GM19463 (cell line): ENCODE results near the gene PCDH9.
"Not testable (repeated sequence)": the region's sequence is repeated elsewhere in the genome, so short reads cannot be mapped to it uniquely, and the experiment has no call there.

Experiments
- ATAC-seq: cut with Tn5 transposase; IDR thresholded peaks from one replicate; pipeline ENCODE4 v1.9.1; 2021; ENCODE audit warnings: mild to moderate bottlenecking, moderate library complexity; ENCODE audit not compliant: unreplicated experiment

The PCDH9 gene

GRCh38 chr13:66623129-66623820 is 606.9 kb downstream of the PCDH9 start:
- no peak for ATAC-seq

- not testable (repeated sequence) for ATAC-seq
Observed at GRCh38 chr13:66621906-66622447, 608.2 kb downstream of the PCDH9 start.

- ATAC-seq, result peak; percentile 81
Observed at GRCh38 chr13:66618702-66619101, 611.4 kb downstream of the PCDH9 start.

- no peak for ATAC-seq
Observed at GRCh38 chr13:66617786-66618185, 612.4 kb downstream of the PCDH9 start.

GRCh38 chr13:66612983-66613382 is 617.2 kb downstream of the PCDH9 start:
- ATAC-seq, result no peak

- no peak for ATAC-seq
Observed at GRCh38 chr13:66586489-66586888, 643.6 kb downstream of the PCDH9 start.

GRCh38 chr13:66585669-66586203 is 644.4 kb downstream of the PCDH9 start:
- ATAC-seq, result no peak

GRCh38 chr13:66581675-66582074 is 648.5 kb downstream of the PCDH9 start:
- ATAC-seq, result no peak

GRCh38 chr13:66578305-66578704 is 651.8 kb downstream of the PCDH9 start:
- ATAC-seq, result no peak

- ATAC-seq, result no peak
Observed at GRCh38 chr13:66577358-66577757, 652.8 kb downstream of the PCDH9 start.

GRCh38 chr13:66576381-66576780 is 653.8 kb downstream of the PCDH9 start:
- peak; percentile 71 for ATAC-seq

GRCh38 chr13:66574606-66575005 is 655.5 kb downstream of the PCDH9 start:
- ATAC-seq, result no peak

GRCh38 chr13:66567899-66568612 is 662.1 kb downstream of the PCDH9 start:
- no peak for ATAC-seq

- ATAC-seq, result no peak
Observed at GRCh38 chr13:66565279-66565678, 664.9 kb downstream of the PCDH9 start.

- no peak for ATAC-seq
Observed at GRCh38 chr13:66563076-66563475, 667.1 kb downstream of the PCDH9 start.

- ATAC-seq, result no peak
Observed at GRCh38 chr13:66562054-66562453, 668.1 kb downstream of the PCDH9 start.

GRCh38 chr13:66560991-66561390 is 669.1 kb downstream of the PCDH9 start:
- ATAC-seq, result no peak

- no peak for ATAC-seq
Observed at GRCh38 chr13:66560189-66560588, 669.9 kb downstream of the PCDH9 start.

GRCh38 chr13:66559093-66559492 is 671.0 kb downstream of the PCDH9 start:
- no peak for ATAC-seq

- ATAC-seq, result no peak
Observed at GRCh38 chr13:66558506-66558905, 671.6 kb downstream of the PCDH9 start.

GRCh38 chr13:66557357-66557756 is 672.8 kb downstream of the PCDH9 start:
- no peak for ATAC-seq

GRCh38 chr13:66556306-66556705 is 673.8 kb downstream of the PCDH9 start:
- no peak for ATAC-seq
